IMR-90 (cell line): ENCODE data around the gene CPXM2. TPM values are rescaled to one million over a fixed set of nuclear protein-coding genes. Genes with fewer than 3 reads are reported as not detected.

Experiments
- ATAC-seq: fragments of 200-7000 bp; cut with Tn5 transposase; 2 replicates; pipeline ENCODE4 v1.9.1; 2020; ENCODE audit warnings: low read depth, mild to moderate bottlenecking, moderate library complexity
- BruUV-seq: library from RNA; stranded (reverse); fragments of 400-500 nt; replicated peaks from 2 replicates; lab custom pipeline; 2021; lab: Mats Ljungman, UMichigan
- CTCF ChIA-PET: fragments of 300-600 bp; formaldehyde crosslinking; extraction: SDS; loops from one replicate; lab custom pipeline; 2021; ENCODE audit warnings: antibody characterized with exemption; lab: Yijun Ruan, JAX
- POLR2A ChIA-PET: fragments of 300-600 bp; sonication (Branson Sonifier 250); formaldehyde crosslinking; loops from one replicate; lab custom pipeline; 2022; ENCODE audit warnings: antibody characterized with exemption; ENCODE audit not compliant: unreplicated experiment; lab: Charles Lee
- DNase-seq: peaks from one replicate; pipeline ENCODE4 v3.0.0; 2013
- H2AFZ ChIP-seq: replicated peaks from 2 replicates; pipeline ENCODE3; 2013; ENCODE audit warnings: low read length, mild to moderate bottlenecking; ENCODE audit not compliant: poor library complexity
- H2AK5ac ChIP-seq: 2 replicates; pipeline ENCODE4 v1.6.1; 2013; ENCODE audit warnings: low read depth, low read length, inconsistent platforms
- H2AK9ac ChIP-seq: replicated peaks from 2 replicates; pipeline ENCODE3; 2013; ENCODE audit warnings: mild to moderate bottlenecking, low read depth, low read length, moderate library complexity; ENCODE audit not compliant: poor library complexity
- H2BK120ac ChIP-seq: 2 replicates; pipeline ENCODE4 v1.6.1; 2013; ENCODE audit warnings: low read depth, low read length, inconsistent platforms
- H2BK15ac ChIP-seq: 3 replicates; pipeline ENCODE4 v1.6.1; 2013; ENCODE audit warnings: low read depth, low read length, inconsistent platforms
- H2BK20ac ChIP-seq: 2 replicates; pipeline ENCODE4 v1.6.1; 2013; ENCODE audit warnings: low read depth, mild to moderate bottlenecking, inconsistent platforms, low read length, moderate library complexity
- H2BK5ac ChIP-seq: 2 replicates; pipeline ENCODE4 v1.6.1; 2013; ENCODE audit warnings: mild to moderate bottlenecking, low read depth, low read length, inconsistent platforms; ENCODE audit not compliant: poor library complexity, severe bottlenecking
- H3K14ac ChIP-seq: replicated peaks from 2 replicates; pipeline ENCODE4 v1.6.1; 2013; ENCODE audit warnings: low read depth, low read length, inconsistent platforms
- H3K18ac ChIP-seq: 2 replicates; pipeline ENCODE4 v1.6.1; 2013; ENCODE audit warnings: low read depth, low read length, control low read depth
- H3K23ac ChIP-seq: 2 replicates; pipeline ENCODE4 v1.6.1; 2013; ENCODE audit warnings: low read depth, low read length, inconsistent platforms
- H3K27ac ChIP-seq: 2 replicates; pipeline ENCODE4 v1.5.1; 2013; ENCODE audit warnings: mild to moderate bottlenecking, control low read depth, low read length; ENCODE audit not compliant: insufficient read depth
- H3K27me3 ChIP-seq: 2 replicates; pipeline ENCODE4 v1.6.1; 2013; ENCODE audit warnings: low read length; ENCODE audit not compliant: control insufficient read depth, insufficient read depth
- H3K36me3 ChIP-seq: 2 replicates; pipeline ENCODE4 v1.6.1; 2013; ENCODE audit warnings: low read length, mixed read lengths; ENCODE audit not compliant: control insufficient read depth, insufficient read depth
- H3K4ac ChIP-seq: 2 replicates; pipeline ENCODE4 v1.6.1; 2013; ENCODE audit warnings: low read depth, low read length, inconsistent platforms
- H3K4me1 ChIP-seq: 2 replicates; pipeline ENCODE4 v1.6.1; 2013; ENCODE audit warnings: low read length, mixed read lengths; ENCODE audit not compliant: control insufficient read depth, insufficient read depth
- H3K4me2 ChIP-seq: 2 replicates; pipeline ENCODE4 v1.6.1; 2013; ENCODE audit warnings: low read depth, mild to moderate bottlenecking, control low read depth, low read length, moderate library complexity
- H3K4me3 ChIP-seq: 2 replicates; pipeline ENCODE4 v1.5.1; 2013; ENCODE audit warnings: low read depth, mild to moderate bottlenecking, control low read depth, low read length, moderate library complexity; ENCODE audit not compliant: insufficient read depth
- H3K56ac ChIP-seq: 2 replicates; pipeline ENCODE4 v1.6.1; 2013; ENCODE audit warnings: low read length, inconsistent platforms; ENCODE audit not compliant: insufficient read depth; ENCODE audit errors: extremely low read depth
- H3K79me1 ChIP-seq, 2 experiments: 2 replicates each; pipeline ENCODE4 v1.6.1; 2013; ENCODE audit warnings: low read length in 2 of 2, inconsistent platforms in 1 of 2, low read depth in 1 of 2
- H3K9ac ChIP-seq: 2 replicates; pipeline ENCODE4 v1.6.1; 2013; ENCODE audit warnings: low read depth, low read length, control low read depth
- H3K9me1 ChIP-seq: 2 replicates; pipeline ENCODE4 v1.6.1; 2013; ENCODE audit warnings: low read length, inconsistent platforms; ENCODE audit not compliant: insufficient read depth
- H3K9me3 ChIP-seq: 2 replicates; pipeline ENCODE4 v1.6.1; 2013; ENCODE audit warnings: low read length; ENCODE audit not compliant: control insufficient read depth, insufficient read depth
- H4K20me1 ChIP-seq: 2 replicates; pipeline ENCODE4 v1.6.1; 2013; ENCODE audit warnings: low read length, inconsistent platforms; ENCODE audit not compliant: insufficient read depth
- H4K5ac ChIP-seq: 2 replicates; pipeline ENCODE4 v1.6.1; 2013; ENCODE audit warnings: mild to moderate bottlenecking, low read depth, low read length, control low read depth
- H4K8ac ChIP-seq, 2 experiments: 2 replicates each; pipeline ENCODE4 v1.6.1; 2013; ENCODE audit warnings: low read depth in 2 of 2, low read length in 2 of 2, control low read depth in 1 of 2, inconsistent platforms in 1 of 2
- H4K91ac ChIP-seq: 2 replicates; pipeline ENCODE4 v1.6.1; 2013; ENCODE audit warnings: low read depth, low read length, inconsistent platforms; ENCODE audit not compliant: insufficient read depth
- CHD1 ChIP-seq: IDR thresholded peaks from 2 replicates; pipeline ENCODE4 v1.6.1; 2012; ENCODE audit warnings: low read depth, low read length, improper control_type of control experiment
- FOS ChIP-seq: fragments of 150-350 bp; IDR thresholded peaks from 2 replicates; pipeline ENCODE4 v1.6.1; 2016; ENCODE audit warnings: low read depth, low read length
- WGBS, 2 experiments: methylation state at CpG; one replicate each; pipeline versions ENCODE4 v1.1.5 to v1.1.7; 2013; ENCODE audit warnings: missing lambda C conversion rate in 2 of 2; ENCODE audit not compliant: insufficient read length in 1 of 2; ENCODE audit errors: extremely low coverage in 2 of 2; 5-methylcytosine and 5-hydroxymethylcytosine counted together
- dilution Hi-C: fragments of 300-500 bp; cut with HindIII; formaldehyde crosslinking; loops from one replicate; pipeline ENCODE4 v1.14.3; 2018; ENCODE audit warnings: low sequenced_read_pairs; ENCODE audit not compliant: unreplicated experiment
- in situ Hi-C: fragments of 300-500 bp; cut with MboI; formaldehyde crosslinking; loops from 3 replicates; pipeline ENCODE4 v1.14.3; 2019; ENCODE audit warnings: low sequenced_read_pairs, inconsistent platforms, mixed read lengths
- intact Hi-C: fragments of 100-400 bp; cut with micrococcal nuclease; formaldehyde crosslinking; loops from 2 replicates; pipeline ENCODE4 v1.10.0; 2022
- polyA plus RNA-seq, 3 experiments: library from polyadenylated mRNA; depleted of rRNA; stranded (reverse); fragments of >200 nt; gene quantifications; 2 replicates each; pipeline ENCODE4 v1.2.3, GENCODE V29; 2012; ENCODE audit warnings: low replicate concordance in 1 of 3
- total RNA-seq: library from RNA; depleted of rRNA; stranded (reverse); fragments of >200 nt; gene quantifications from 2 replicates; pipeline ENCODE4 v1.2.3, GENCODE V29; 2012

CPXM2 gene
- total and polyA plus RNA-seq, 2 of the 4 experiments (the other 2 are of a cell fraction), result not detected

GRCh38 chr10:123854003-123854402, 37.6 kb downstream of the CPXM2 start:
- Histone ChIP-seq H4K5ac (no peak overlapping the region), H3K14ac (no peak overlapping the region), H3K27me3 (no peaks in the 10 kb centered on the region), H2AFZ (no peak overlapping the region), H3K4me1 (no peaks in the 10 kb centered on the region), H3K27ac (no peak overlapping the region), H3K9me1 (no peaks in the 10 kb centered on the region), H2AK9ac (no peak overlapping the region), H2BK20ac (no peak overlapping the region), H3K9me3 (peaks cover 30% of the 10 kb centered on the region), H2BK120ac (no peak overlapping the region), H2BK5ac (no peak overlapping the region), H3K56ac (no peak overlapping the region), H3K36me3 (no peaks in the 10 kb centered on the region), H2AK5ac (no peak overlapping the region), H4K8ac (no peak overlapping the region), H3K23ac (no peak overlapping the region), H2BK15ac (no peak overlapping the region), H4K91ac (no peak overlapping the region), H3K4ac (no peak overlapping the region), H3K4me2 (no peak overlapping the region), H3K79me1 (no peaks in the 10 kb centered on the region), H4K20me1 (no peaks in the 10 kb centered on the region), H3K9ac (no peak overlapping the region), H3K18ac (no peak overlapping the region), H3K4me3 (no peak overlapping the region)
- ChIA-PET POLR2A (no interaction called here), CTCF (no interaction called here)
- no peak for DNase-seq
- no peak for TF ChIP-seq CHD1
- no peak for TF ChIP-seq FOS
- in situ Hi-C loops, result no loop called here
- WGBS, 2 experiments, result no CpG with 5 or more reads among the region's 4 CpGs
- ATAC-seq, result no peak
- dilution Hi-C loops, result no loop called here
- intact Hi-C loops, result no loop called here
- BruUV-seq, result no TSS peak
